Neural progenitor cell (in vitro differentiated cells): Measurements from ENCODE around the gene SEMA4G.

ENCODE experiments used
- CTCF ChIP-seq: fragments of 200-600 bp; sonication (generic); IDR thresholded peaks from 2 replicates; pipeline ENCODE4 v1.5.1; 2017; ENCODE audit warnings: antibody characterized with exemption, mild to moderate bottlenecking
- EZH2 ChIP-seq: fragments of 200-600 bp; sonication (generic); IDR thresholded peaks from 2 replicates; pipeline ENCODE4 v1.6.1; 2017; ENCODE audit warnings: antibody characterized with exemption, mild to moderate bottlenecking, moderate library complexity
- EZH2phosphoT487 ChIP-seq: fragments of 200-600 bp; sonication (generic); IDR thresholded peaks from 2 replicates; pipeline ENCODE4 v1.6.1; 2017; ENCODE audit warnings: antibody characterized with exemption

- no peak for TF ChIP-seq EZH2
- peak; percentile 72 for TF ChIP-seq CTCF
- no peak for TF ChIP-seq EZH2phosphoT487
Measured at GRCh38 chr10:100993986-100994708, 24.8 kb downstream of the SEMA4G start.
